Measurements from ENCODE around the gene CLCN2. TPM values are rescaled to one million over a fixed set of nuclear protein-coding genes. Genes with fewer than 3 reads are reported as not detected.

Gene CLCN2
- total RNA-seq, 6 experiments from 2014 or later = 1.8 to 2.9 (median 2.5) TPM

GRCh38 chr3:184311633-184312032 is 49.8 kb downstream of the CLCN2 start:
- no peak for TF ChIP-seq POLR2A (IDR thresholded peaks at IDR 0.05)
- TF ChIP-seq, protein P1, sequence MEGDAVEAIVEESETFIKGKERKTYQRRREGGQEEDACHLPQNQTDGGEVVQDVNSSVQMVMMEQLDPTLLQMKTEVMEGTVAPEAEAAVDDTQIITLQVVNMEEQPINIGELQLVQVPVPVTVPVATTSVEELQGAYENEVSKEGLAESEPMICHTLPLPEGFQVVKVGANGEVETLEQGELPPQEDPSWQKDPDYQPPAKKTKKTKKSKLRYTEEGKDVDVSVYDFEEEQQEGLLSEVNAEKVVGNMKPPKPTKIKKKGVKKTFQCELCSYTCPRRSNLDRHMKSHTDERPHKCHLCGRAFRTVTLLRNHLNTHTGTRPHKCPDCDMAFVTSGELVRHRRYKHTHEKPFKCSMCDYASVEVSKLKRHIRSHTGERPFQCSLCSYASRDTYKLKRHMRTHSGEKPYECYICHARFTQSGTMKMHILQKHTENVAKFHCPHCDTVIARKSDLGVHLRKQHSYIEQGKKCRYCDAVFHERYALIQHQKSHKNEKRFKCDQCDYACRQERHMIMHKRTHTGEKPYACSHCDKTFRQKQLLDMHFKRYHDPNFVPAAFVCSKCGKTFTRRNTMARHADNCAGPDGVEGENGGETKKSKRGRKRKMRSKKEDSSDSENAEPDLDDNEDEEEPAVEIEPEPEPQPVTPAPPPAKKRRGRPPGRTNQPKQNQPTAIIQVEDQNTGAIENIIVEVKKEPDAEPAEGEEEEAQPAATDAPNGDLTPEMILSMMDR (IDR thresholded peaks at IDR 0.05) = no peak
- H3K9me3 ChIP-seq = no peaks in the 10 kb centered on the region
- H3K36me3 ChIP-seq = peaks cover 0 to 22% (median 17%) of the 10 kb centered on the region in 4 donors
- intact Hi-C loops (cut with DNase I) = no loop called here
- no peak overlapping the region for H3K27ac ChIP-seq
- DNase-seq (no peak), ATAC-seq (no peak)
- H3K4me3 ChIP-seq = no peak overlapping the region
- peaks cover 0 to 5% (median 2%) of the 10 kb centered on the region in 4 donors for H3K4me1 ChIP-seq
- H3K27me3 ChIP-seq = no peaks in the 10 kb centered on the region

- H3K4me3 ChIP-seq = no peak overlapping the region
- intact Hi-C loops (cut with DNase I) = loop anchor here in 1 of 2 donors (10.0 kb wide), 1 partner anchor 144 kb away; no protein-coding TSS in a partner anchor
- WGBS (ENCODE audit: insufficient coverage, low coverage, low lambda C conversion rate, missing lambda C conversion rate) = 73% methylated on average over 6 of the region's 7 CpGs
- no peak for ATAC-seq
- no peak overlapping the region for H3K27ac ChIP-seq
- H3K27me3 ChIP-seq = no peaks in the 10 kb centered on the region
- DNase-seq = no peak
- no peak for TF ChIP-seq POLR2A (IDR thresholded peaks at IDR 0.05)
- TF ChIP-seq, protein P1 (IDR thresholded peaks at IDR 0.05) = no peak
- H3K36me3 ChIP-seq = peaks cover 4 to 49% (median 28%) of the 10 kb centered on the region in 4 donors
- peaks cover 0 to 5% (median 0%) of the 10 kb centered on the region in 4 donors for H3K4me1 ChIP-seq
- H3K9me3 ChIP-seq = no peaks in the 10 kb centered on the region
Observed at GRCh38 chr3:184308744-184309143, 52.7 kb downstream of the CLCN2 start.

DNA sequence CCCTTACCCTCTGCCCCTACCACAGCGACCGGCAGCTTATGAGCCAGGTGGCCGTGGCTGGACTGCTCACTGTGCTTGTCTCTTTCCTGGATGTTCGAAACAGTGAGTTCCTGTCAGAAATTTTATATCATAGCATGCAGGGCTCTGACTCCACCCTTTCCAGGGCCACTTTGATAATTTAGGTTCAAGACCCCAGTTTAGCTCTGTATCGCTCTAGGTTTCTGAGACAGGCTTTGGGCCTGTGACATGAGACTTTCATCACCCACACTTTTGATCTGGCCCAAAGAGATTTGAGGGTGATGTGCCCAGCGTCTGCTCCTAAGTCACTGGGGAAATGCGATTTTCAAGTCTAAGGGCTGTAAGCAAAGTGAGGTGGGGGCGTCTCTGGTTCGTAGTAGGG is 53.5 kb downstream of the CLCN2 start:
- 100% methylated on average over 3 of the region's 9 CpGs for WGBS (ENCODE audit: insufficient coverage, low coverage, low lambda C conversion rate, missing lambda C conversion rate)
- intact Hi-C loops (cut with DNase I) = loop anchor here in 1 of 2 donors (10.0 kb wide), 1 partner anchor 143 kb away; no protein-coding TSS in a partner anchor
- H3K36me3 ChIP-seq = peaks cover 4 to 58% (median 32%) of the 10 kb centered on the region in 4 donors

GRCh38 chr3:184306341-184306972 is 54.9 kb downstream of the CLCN2 start:
- Histone ChIP-seq H3K27me3 (no peaks in the 10 kb centered on the region), H3K9me3 (no peaks in the 10 kb centered on the region), H3K36me3 (peaks cover 15 to 72% (median 43%) of the 10 kb centered on the region in 4 donors), H3K27ac (no peak overlapping the region), H3K4me1 (peaks cover 0 to under 1% (median 0%) of the 10 kb centered on the region in 4 donors), H3K4me3 (no peak overlapping the region)
- TF ChIP-seq POLR2A (IDR thresholded peaks at IDR 0.05) = no peak
- TF ChIP-seq, protein P1 (IDR thresholded peaks at IDR 0.05) = no peak
- 84% methylated on average over 2 of the region's 4 CpGs for WGBS (ENCODE audit: insufficient coverage, low coverage, low lambda C conversion rate, missing lambda C conversion rate)
- intact Hi-C loops (cut with DNase I) = loop anchor here in 1 of 2 donors (10.0 kb wide), 1 partner anchor 142 kb away; no protein-coding TSS in a partner anchor
- no peak for DNase-seq
- ATAC-seq = no peak

More for the DNA sequence above, 53.5 kb downstream of the CLCN2 start:
- DNase-seq (no peak), ATAC-seq (no peak)
- Histone ChIP-seq H3K4me1 (peaks cover 0 to 5% (median 0%) of the 10 kb centered on the region in 4 donors), H3K27me3 (no peaks in the 10 kb centered on the region), H3K27ac (no peak overlapping the region), H3K9me3 (no peaks in the 10 kb centered on the region), H3K4me3 (no peak overlapping the region)
- TF ChIP-seq POLR2A (IDR thresholded peaks at IDR 0.05) = no peak
- TF ChIP-seq, protein P1 (IDR thresholded peaks at IDR 0.05) = no peak
